ENCODE measurements around the gene GPR32. TPM values are rescaled to one million over a fixed set of nuclear protein-coding genes. Genes with fewer than 3 reads are reported as not detected.

Gene GPR32
- total and polyA plus RNA-seq, 2 donors (not counting 1 experiment from before 2014, with no cell fraction given): not detected

- H3K27ac Mint-ChIP-seq: no peak overlapping the region
- no peak for TF ChIP-seq EZH2 (IDR thresholded peaks at IDR 0.05; ENCODE audit: borderline replicate concordance, insufficient read depth, low read depth, low read length, poor library complexity, severe bottlenecking)
- no peak for TF ChIP-seq CTCF (IDR thresholded peaks at IDR 0.05)
- no peak for ATAC-seq (ENCODE audit: low read depth)
- Histone ChIP-seq H3K9ac (ENCODE audit: low read length) (no peak overlapping the region), H3K4me1 (ENCODE audit: control insufficient read depth in 2 of 2, insufficient read depth in 2 of 2, low read length in 2 of 2) (peaks cover 6 to 8% of the 10 kb centered on the region in 2 donors), H3K4me3 (ENCODE audit: control extremely low read depth in 1 of 5, extremely low read depth in 1 of 5, insufficient read depth in 1 of 5, low read depth in 2 of 5, low read length in 4 of 5) (no peak overlapping the region), H3K27me3 (replicated peaks in 1 of 4; ENCODE audit: control extremely low read depth in 1 of 4, control insufficient read depth in 3 of 4, insufficient read depth in 4 of 4, low read length in 3 of 4) (peaks cover 0 to 58% (median 26%) of the 10 kb centered on the region in 4 experiments), H2AFZ (ENCODE audit: insufficient read depth, low read depth, low read length, poor library complexity, severe bottlenecking) (no peak overlapping the region), H3K9me3 (ENCODE audit: control extremely low read depth in 1 of 3, control insufficient read depth in 2 of 3, insufficient read depth in 1 of 3, low read length in 2 of 3) (peaks cover 0 to 25% (median 1%) of the 10 kb centered on the region in 3 donors), H4K20me1 (ENCODE audit: control insufficient read depth, insufficient read depth, low read length, poor library complexity, severe bottlenecking) (no peaks in the 10 kb centered on the region), H3K4me2 (replicated peaks; ENCODE audit: low read depth, low read length, poor library complexity, severe bottlenecking) (no peak overlapping the region), H3K27ac (ENCODE audit: low read length in 2 of 2) (no peak overlapping the region), H3K79me2 (ENCODE audit: control insufficient read depth, insufficient read depth, low read length) (no peaks in the 10 kb centered on the region), H3K36me3 (replicated peaks in 1 of 2; ENCODE audit: control extremely low read depth in 1 of 2, control insufficient read depth in 1 of 2, extremely low read depth in 1 of 2, insufficient read depth in 2 of 2, low read length in 1 of 2) (no peaks in the 10 kb centered on the region)
- POLR2A ChIA-PET: no interaction called here
- H3K27me3 Mint-ChIP-seq: peaks cover 64% of the 10 kb centered on the region
- CTCF ChIA-PET: interaction anchor here (0.5 to 3.2 kb wide), 7 partner anchors 142 to 644 kb away, joined by 3 to 15 read pairs (median 4); no protein-coding TSS in a partner anchor
- no peak for DNase-seq
- H3K9me3 Mint-ChIP-seq (ENCODE audit: insufficient read depth): no peaks in the 10 kb centered on the region
- intact Hi-C loops (cut with micrococcal nuclease): loop anchor here (5.0 kb wide), 1 partner anchor 842 kb away; no protein-coding TSS in a partner anchor
- H3K4me3 Mint-ChIP-seq: no peak overlapping the region
- WGBS (ENCODE audit: insufficient coverage): 52% methylated on average over 20 of the region's 25 CpGs
- H3K4me1 Mint-ChIP-seq: peaks cover 7% of the 10 kb centered on the region
Measured at GRCh38 chr19:50779504-50780457, 9.5 kb downstream of the GPR32 start.
